NAMALWA (cell line): ENCODE data around the gene COPS4.
"Not testable (repeated sequence)": the region's sequence is repeated elsewhere in the genome, so short reads cannot be mapped to it uniquely, and the experiment has no call there.

ENCODE experiments used
- DNase-seq: peaks from one replicate; pipeline ENCODE4 v3.0.0-alpha.2; 2015; ENCODE audit warnings: low spot score

COPS4 gene

GRCh38 chr4:83034630-83035494 lies at the start of gene COPS4:
Gene COPS4 (plus strand): TSS chr4:83035183. CDS start chr4:83035225, 42 bp downstream.
- DNase-seq, result peak; percentile 100

- DNase-seq, result not testable (repeated sequence)
Observed at GRCh38 chr4:82987519-82987918, 47.5 kb upstream of the COPS4 start.

GRCh38 chr4:82988323-82988832 lies 46.6 kb upstream of the COPS4 start:
- DNase-seq, result no peak

GRCh38 chr4:82989575-82990429 lies 45.2 kb upstream of the COPS4 start:
- no peak for DNase-seq

GRCh38 chr4:82994834-82995233 lies 40.1 kb upstream of the COPS4 start:
- no peak for DNase-seq

GRCh38 chr4:82998898-82999297 lies 36.1 kb upstream of the COPS4 start:
- no peak for DNase-seq

- no peak for DNase-seq
Observed at GRCh38 chr4:83002329-83002728, 32.7 kb upstream of the COPS4 start.

- not testable (repeated sequence) for DNase-seq
Observed at GRCh38 chr4:83003044-83003791, 31.8 kb upstream of the COPS4 start.

- DNase-seq, result peak; percentile 23
Observed at GRCh38 chr4:83009529-83009928, 25.5 kb upstream of the COPS4 start.

GRCh38 chr4:83010111-83010521 lies 24.9 kb upstream of the COPS4 start:
- DNase-seq, result peak; percentile 65

- peak; percentile 87 for DNase-seq
Observed at GRCh38 chr4:83010522-83011318, 24.3 kb upstream of the COPS4 start, which contains the start of gene LIN54. Gene LIN54 (minus strand): TSS chr4:83010823. CDS start chr4:82984844, 25,979 bp downstream.

- DNase-seq, result peak; percentile 61
Observed at GRCh38 chr4:83011689-83012199, 23.2 kb upstream of the COPS4 start.

GRCh38 chr4:83012200-83012686 lies 22.7 kb upstream of the COPS4 start:
- DNase-seq, result peak; percentile 58

- peak; percentile 97 for DNase-seq
Observed at GRCh38 chr4:83012687-83013419, 22.1 kb upstream of the COPS4 start.

- no peak for DNase-seq
Observed at GRCh38 chr4:83013420-83013867, 21.5 kb upstream of the COPS4 start.

- DNase-seq, result peak; percentile 38
Observed at GRCh38 chr4:83013902-83014301, 21.1 kb upstream of the COPS4 start.

- no peak for DNase-seq
Observed at GRCh38 chr4:83019794-83020494, 15.0 kb upstream of the COPS4 start.

GRCh38 chr4:83022724-83023450 lies 12.1 kb upstream of the COPS4 start:
- DNase-seq, result no peak
